Testis (tissue), 2 donors: ENCODE data around the gene TOX4.

ENCODE experiments used
- POLR2A ChIP-seq: fragments of 450-650 bp; IDR thresholded peaks from one replicate; pipeline ENCODE4 v1.6.1; 2017; ENCODE audit warnings: antibody characterized with exemption, mild to moderate bottlenecking, moderate library complexity
- TF ChIP-seq, protein P1 (sequence below), 3 experiments: fragments of 450-650 bp in 2 of 3; fragments of 200-600 bp in 1 of 3; sonication (generic) in 1 of 3; IDR thresholded peaks; one replicate each; pipeline ENCODE4 v1.5.1; 2016 to 2019; ENCODE audit warnings: antibody characterized with exemption in 3 of 3, mild to moderate bottlenecking in 2 of 3, moderate library complexity in 1 of 3

DNA sequence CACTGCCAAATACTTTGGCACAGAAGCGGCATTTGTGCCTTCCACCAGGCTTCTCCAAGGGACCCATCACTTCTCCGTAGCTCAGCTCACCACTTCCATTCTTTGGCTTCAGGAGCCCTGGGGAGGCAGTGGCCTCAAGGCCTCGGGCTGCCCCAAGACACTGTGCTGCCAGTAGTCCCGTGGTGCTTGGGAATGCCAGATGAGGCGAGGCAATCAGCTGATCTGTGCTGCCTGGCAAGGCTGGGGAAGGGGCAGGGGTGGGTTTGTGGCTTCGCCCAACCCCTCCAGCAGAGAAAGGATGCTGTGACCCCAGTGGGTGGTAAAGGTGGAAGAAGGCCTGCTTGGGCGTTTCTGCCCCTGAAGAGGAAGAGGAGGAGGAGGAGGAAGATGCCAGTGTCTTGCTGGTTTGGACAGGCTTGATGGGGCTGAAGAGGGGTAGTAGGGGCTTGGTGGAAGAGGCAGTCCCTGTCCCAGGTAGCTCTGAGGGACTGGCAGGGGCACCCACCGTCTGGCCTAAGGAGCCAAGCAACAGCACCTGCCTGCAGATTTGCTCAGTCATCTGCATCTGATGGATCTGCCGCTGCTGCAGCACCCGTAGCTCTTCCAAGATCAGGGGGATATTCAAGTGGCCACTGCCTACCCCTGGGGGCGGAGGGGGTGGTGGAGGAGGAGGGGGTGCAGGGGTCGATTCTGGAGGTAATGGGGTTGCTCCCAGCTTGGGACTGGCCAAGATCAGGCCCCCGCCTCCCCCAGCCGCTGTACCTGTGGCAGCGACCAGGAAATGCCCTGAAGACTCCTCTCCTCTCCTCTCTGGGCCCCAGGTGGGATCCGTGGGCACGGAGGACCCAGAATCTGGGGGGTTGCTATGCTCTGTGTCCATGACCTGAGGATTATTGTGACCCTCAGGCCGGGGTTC, 47.8 kb downstream of the TOX4 start:
- TF ChIP-seq, protein P1, sequence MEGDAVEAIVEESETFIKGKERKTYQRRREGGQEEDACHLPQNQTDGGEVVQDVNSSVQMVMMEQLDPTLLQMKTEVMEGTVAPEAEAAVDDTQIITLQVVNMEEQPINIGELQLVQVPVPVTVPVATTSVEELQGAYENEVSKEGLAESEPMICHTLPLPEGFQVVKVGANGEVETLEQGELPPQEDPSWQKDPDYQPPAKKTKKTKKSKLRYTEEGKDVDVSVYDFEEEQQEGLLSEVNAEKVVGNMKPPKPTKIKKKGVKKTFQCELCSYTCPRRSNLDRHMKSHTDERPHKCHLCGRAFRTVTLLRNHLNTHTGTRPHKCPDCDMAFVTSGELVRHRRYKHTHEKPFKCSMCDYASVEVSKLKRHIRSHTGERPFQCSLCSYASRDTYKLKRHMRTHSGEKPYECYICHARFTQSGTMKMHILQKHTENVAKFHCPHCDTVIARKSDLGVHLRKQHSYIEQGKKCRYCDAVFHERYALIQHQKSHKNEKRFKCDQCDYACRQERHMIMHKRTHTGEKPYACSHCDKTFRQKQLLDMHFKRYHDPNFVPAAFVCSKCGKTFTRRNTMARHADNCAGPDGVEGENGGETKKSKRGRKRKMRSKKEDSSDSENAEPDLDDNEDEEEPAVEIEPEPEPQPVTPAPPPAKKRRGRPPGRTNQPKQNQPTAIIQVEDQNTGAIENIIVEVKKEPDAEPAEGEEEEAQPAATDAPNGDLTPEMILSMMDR (IDR thresholded peaks at IDR 0.05): no peak
- TF ChIP-seq POLR2A: no peak
